GM12891 (cell line): ENCODE results near the gene STARD8.

Experiments used
- PAX5 ChIP-seq: IDR thresholded peaks from 2 replicates; pipeline ENCODE4 v1.6.1; 2011; ENCODE audit warnings: low read length, moderate library complexity, mild to moderate bottlenecking; ENCODE audit not compliant: insufficient read depth, severe bottlenecking
- POLR2A ChIP-seq: IDR thresholded peaks from 2 replicates; pipeline ENCODE4 v1.6.1; 2011; ENCODE audit warnings: low read depth, low read length, control low read depth
- POLR2AphosphoS5 ChIP-seq: IDR thresholded peaks from 2 replicates; pipeline ENCODE4 v1.6.1; 2011; ENCODE audit warnings: low read depth, low read length, control low read depth
- POU2F2 ChIP-seq: IDR thresholded peaks from 2 replicates; pipeline ENCODE4 v1.6.1; 2011; ENCODE audit warnings: low read depth, mild to moderate bottlenecking, control low read depth, low read length, moderate library complexity
- SPI1 ChIP-seq: IDR thresholded peaks from 2 replicates; pipeline ENCODE4 v1.6.1; 2011; ENCODE audit warnings: low read depth, low read length, control low read depth
- TAF1 ChIP-seq: IDR thresholded peaks from 2 replicates; pipeline ENCODE4 v1.6.1; 2011; ENCODE audit warnings: low read depth, low read length, control low read depth

- no peak for TF ChIP-seq PAX5
- no peak for TF ChIP-seq POLR2AphosphoS5
- TF ChIP-seq POLR2A: no peak
- TF ChIP-seq TAF1: no peak
- TF ChIP-seq SPI1: no peak
- TF ChIP-seq POU2F2: no peak
Observed at GRCh38 chrX:68634649-68635227, 12.7 kb upstream of the STARD8 start.
